Limb (tissue), 2 donors: ENCODE measurements around the gene CTRB1.
A peak's percentile ranks its signal among the peaks of the same experiment; 100 is the strongest.
"Not testable (repeated sequence)": the region's sequence is repeated elsewhere in the genome, so short reads cannot be mapped to it uniquely, and the experiment has no call there.

Source experiments
- DNase-seq, 2 donors: peaks; one replicate each; pipeline ENCODE4 v3.0.0-alpha.2; 2016; ENCODE audit errors: extremely low spot score in 2 of 2

The CTRB1 gene

GRCh38 chr16:75254359-75254837, 35.6 kb downstream of the CTRB1 start:
- DNase-seq = peak in 1 of 2 donors; percentile 37

GRCh38 chr16:75256059-75256571, 37.3 kb downstream of the CTRB1 start:
- no peak for DNase-seq

- peak; percentile 56 to 71 for DNase-seq
Observed at GRCh38 chr16:75256696-75257343, 38.0 kb downstream of the CTRB1 start.

- DNase-seq = no peak
Observed at GRCh38 chr16:75257886-75258806, 39.4 kb downstream of the CTRB1 start.

- DNase-seq = no peak
Observed at GRCh38 chr16:75258807-75259141, 40.0 kb downstream of the CTRB1 start.

- DNase-seq = no peak
Observed at GRCh38 chr16:75260851-75261589, 42.2 kb downstream of the CTRB1 start.

- no peak for DNase-seq
Observed at GRCh38 chr16:75261590-75262078, 42.8 kb downstream of the CTRB1 start.

- no peak for DNase-seq
Observed at GRCh38 chr16:75262104-75262799, 43.5 kb downstream of the CTRB1 start.

GRCh38 chr16:75262800-75263127, 44.0 kb downstream of the CTRB1 start:
- no peak for DNase-seq

- no peak for DNase-seq
Observed at GRCh38 chr16:75263291-75263962, 44.6 kb downstream of the CTRB1 start.

- DNase-seq = no peak
Observed at GRCh38 chr16:75263963-75264445, 45.2 kb downstream of the CTRB1 start.

GRCh38 chr16:75264457-75264998, 45.7 kb downstream of the CTRB1 start:
- DNase-seq = peak in 1 of 2 donors; percentile 55

GRCh38 chr16:75264999-75265910, 46.5 kb downstream of the CTRB1 start:
- peak in 1 of 2 donors; percentile 69 for DNase-seq

GRCh38 chr16:75265911-75266701, 47.3 kb downstream of the CTRB1 start:
- peak in 1 of 2 donors; percentile 91 for DNase-seq

- DNase-seq = peak in 1 of 2 donors; percentile 67
Observed at GRCh38 chr16:75266738-75267630, 48.2 kb downstream of the CTRB1 start.

GRCh38 chr16:75267631-75268264, 49.0 kb downstream of the CTRB1 start:
- DNase-seq = peak in 1 of 2 donors; percentile 53

- DNase-seq = not testable (repeated sequence)
Observed at GRCh38 chr16:75269358-75269757, 50.6 kb downstream of the CTRB1 start.
